Stimulated activated naive CD8-positive, alpha-beta T cell treated with anti-CD3 and anti-CD28 coated beads, Interleukin-15, Interleukin-2, amounts not matched to agents 100 U/mL and 50 U/mL, for 24 hours (primary cell): ENCODE results near the gene CAND2.
"Not testable (repeated sequence)": the region's sequence is repeated elsewhere in the genome, so short reads cannot be mapped to it uniquely, and the experiment has no call there.

Experiments used
- ATAC-seq: fragments of 150-1000 bp; cut with Tn5 transposase; one replicate; pipeline ENCODE4 v1.10.0; 2021
- DNase-seq: peaks from one replicate; pipeline ENCODE4 v3.0.0; 2021

The CAND2 gene

DNA sequence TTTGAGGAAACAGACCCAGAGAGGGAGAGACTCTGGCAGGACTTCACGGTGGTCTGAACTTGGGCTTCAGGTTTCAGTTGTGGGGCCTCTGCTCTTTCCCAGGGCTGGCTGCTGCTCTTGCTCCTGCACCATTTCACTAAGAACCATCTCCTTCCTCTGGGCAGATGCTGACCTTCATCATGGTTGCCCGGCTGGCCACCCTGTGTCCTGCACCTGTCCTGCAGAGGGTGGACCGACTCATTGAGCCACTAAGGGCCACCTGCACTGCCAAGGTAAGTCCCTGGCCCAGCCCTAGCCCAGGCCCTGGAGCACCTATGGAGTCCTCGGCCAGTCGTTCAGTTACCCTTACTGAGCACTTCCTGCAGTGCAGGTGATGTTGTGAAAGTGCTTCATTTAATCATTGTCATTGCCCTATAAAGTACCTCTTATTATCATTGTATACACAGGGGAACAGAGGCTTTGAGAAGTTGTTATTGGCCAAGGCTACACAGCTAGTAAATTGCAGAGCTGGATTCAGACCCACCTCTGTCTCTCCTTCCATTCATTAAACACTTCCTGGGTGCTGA lies 34.9 kb downstream of the CAND2 start:
- DNase-seq (no peak), ATAC-seq (peak; percentile 14)

GRCh38 chr3:12832350-12833221 lies 36.1 kb downstream of the CAND2 start:
- DNase-seq, result no peak
- ATAC-seq, result no peak

- ATAC-seq, result no peak
These were observed 37.0 kb downstream of the CAND2 start for GRCh38 chr3:12833222-12834161.

DNA sequence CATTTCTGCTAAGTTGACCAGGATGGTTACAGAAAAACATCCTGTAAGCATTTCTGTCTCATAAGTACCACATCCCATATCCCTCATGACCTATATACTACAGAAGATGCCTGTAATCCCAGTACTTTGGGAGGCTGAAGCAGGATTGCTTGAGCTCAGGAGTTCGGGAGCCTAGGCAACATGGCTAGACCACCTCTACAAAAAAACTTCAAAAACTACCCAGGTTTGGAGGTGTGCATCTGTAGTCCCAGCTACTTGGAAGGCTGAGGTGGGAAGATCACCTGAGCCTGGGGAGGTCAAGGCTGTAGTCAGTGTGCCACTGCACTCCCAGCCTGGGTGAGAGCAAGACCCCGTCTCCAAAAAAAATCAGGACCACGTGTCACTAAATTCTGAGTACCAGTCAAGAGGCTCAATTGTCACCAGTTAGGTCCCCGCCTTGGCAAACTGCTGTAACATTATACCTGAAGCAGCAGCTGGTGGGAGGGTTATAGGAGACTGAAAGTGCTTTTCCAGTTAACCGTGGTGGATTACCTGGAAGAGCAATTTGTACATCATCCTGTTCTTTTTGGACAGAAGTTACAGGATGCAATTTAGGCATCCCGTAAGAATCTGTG lies 38.7 kb downstream of the CAND2 start:
- ATAC-seq (no peak), DNase-seq (no peak)

More at GRCh38 chr3:12833222-12834161, 37.0 kb downstream of the CAND2 start:
- DNase-seq, result no peak

GRCh38 chr3:12837295-12837986 lies 41.0 kb downstream of the CAND2 start:
- ATAC-seq (no peak), DNase-seq (no peak)

DNA sequence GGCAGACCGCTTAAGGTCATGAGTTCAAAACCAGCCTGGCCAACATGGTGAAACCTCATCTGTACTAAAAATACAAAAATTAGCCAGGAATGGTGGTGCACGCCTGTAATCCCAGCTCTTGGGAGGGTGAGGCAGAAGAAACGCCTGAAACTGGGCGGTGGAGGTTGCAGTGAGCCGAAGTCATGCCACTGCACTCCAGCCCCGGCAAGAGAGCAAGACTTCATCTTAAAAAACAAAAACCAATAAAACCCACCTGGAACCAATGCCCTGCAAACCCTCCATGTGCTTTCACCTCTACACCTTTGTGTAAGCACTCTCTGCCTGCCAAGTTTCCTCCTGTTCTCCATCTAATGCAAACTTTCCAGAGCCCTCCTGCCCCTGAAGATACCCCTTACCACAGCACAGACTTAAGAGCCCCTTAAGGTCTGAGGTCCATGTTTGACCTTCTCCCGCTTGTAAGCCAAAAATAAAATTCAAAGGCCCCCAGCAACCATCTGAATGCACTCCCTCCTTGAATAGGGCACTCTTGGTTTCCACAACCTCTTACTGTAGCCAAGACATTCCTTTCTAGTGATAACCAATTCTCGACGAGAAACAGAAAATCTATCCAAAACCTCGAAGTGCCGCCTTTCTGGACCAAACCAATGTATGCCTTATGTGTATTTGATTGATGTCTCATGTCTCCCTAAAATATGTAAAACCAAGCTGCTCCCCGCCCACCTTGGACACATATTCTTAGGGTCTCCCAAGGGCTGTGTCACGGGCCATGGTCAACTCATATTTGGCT lies 41.9 kb downstream of the CAND2 start:
- DNase-seq (no peak), ATAC-seq (no peak)

- no peak for DNase-seq
- ATAC-seq, result no peak
These were observed 42.9 kb downstream of the CAND2 start for GRCh38 chr3:12839156-12839946.

DNA sequence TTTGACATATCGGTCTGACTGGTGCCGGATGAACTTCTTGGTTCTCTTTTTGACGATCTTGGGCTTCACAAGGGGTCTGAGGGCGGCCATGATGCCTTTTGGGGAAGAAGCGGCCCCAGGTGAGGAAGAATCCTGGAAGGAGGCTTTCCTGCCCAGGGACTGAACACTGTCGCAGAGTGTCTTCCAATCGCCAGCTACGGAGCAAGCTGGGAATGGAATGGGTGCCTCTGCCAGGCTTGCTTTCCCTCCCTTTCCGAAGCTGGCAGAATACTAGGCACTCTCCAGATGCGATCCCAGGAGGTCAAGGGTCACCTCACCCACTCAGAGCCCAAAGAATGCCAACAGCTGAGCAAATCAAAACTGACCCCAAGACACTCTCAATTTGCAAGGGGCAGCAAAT lies 43.7 kb downstream of the CAND2 start:
- not testable (repeated sequence) for ATAC-seq, DNase-seq

GRCh38 chr3:12840591-12841148 lies 44.2 kb downstream of the CAND2 start:
- no peak for DNase-seq
- ATAC-seq, result peak; percentile 10

DNA sequence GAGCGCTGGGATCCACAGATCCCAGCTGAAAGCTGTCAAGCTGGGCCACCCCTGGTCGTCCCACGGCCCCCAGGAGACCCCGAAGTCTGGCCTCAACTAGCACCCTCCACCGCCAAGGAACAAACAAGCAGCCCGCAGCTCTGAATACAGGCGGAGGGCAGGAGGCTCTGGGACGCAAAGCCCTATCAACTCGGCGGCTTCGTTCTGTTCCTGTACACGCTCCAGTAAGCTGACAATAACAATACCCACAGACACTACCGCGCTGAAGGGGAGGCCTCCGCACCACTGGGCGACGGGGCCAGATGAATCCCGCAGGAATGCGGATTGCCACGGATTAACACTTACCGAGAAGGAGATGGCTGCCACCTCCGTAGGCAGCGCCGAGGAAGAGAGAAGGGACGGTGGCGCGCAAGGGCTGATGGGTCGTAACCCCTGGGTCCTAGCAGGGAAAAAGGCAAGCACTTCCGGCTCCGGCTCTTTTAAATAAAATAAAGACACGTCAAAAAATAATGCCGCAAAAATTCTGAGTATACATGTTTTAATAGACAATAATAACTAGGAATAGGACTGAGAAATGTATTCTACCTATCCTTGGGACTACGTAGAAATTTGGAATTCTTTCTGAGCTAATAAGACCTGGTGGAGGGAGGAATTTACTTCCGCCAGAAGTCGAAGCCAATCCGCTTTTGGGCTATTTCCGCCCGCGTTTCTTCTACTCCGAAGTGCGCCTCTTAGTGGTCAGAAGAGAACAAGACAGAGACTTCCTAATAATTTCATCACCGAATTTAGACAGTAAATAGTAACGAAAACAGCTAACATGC lies 44.9 kb downstream of the CAND2 start, which contains the start of gene RPL32:
Gene RPL32, minus strand, starts transcription at position 417 of the 821 bp plus-strand sequence. CDS start 1,328 bp downstream, outside the sequence.
- peak; percentile 86 for ATAC-seq
- DNase-seq, result peak; percentile 82

DNA sequence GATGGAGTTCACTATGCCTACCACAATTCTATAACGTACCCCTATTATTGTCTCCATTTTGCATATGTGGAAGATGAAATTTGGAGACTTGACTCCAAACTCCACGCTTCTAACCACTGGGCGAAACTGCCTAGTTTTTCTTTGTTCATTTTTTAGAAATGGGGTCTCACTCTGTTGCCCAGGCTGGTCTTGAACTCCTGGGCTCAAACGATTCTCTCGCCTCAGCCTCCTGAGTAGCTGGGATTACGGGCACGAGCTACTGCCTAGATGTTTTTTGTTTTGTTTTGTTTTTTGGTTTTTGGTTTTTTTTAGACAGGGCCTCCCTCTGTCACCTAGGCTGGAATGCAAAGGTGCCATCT lies 45.5 kb downstream of the CAND2 start:
- no peak for DNase-seq
- no peak for ATAC-seq

DNA sequence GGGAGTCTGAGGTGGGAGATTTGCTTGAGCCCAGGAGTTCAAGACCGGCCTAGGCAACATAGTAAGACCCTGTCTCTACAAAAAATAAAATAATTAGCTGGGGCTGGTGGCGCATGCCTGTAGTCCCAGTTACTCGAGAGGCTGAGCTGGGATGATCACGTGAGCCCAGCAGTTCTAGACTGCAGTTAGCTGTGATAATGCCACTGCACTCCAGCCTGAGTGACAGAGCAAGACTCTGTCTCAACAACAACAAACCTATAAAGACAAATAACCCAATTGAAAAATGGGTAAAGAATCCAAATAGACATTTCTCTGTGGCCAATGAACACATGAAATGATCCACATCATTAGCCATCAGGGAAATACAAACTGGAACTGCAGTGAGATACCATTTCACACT lies 46.0 kb downstream of the CAND2 start:
- ATAC-seq (no peak), DNase-seq (no peak)

DNA sequence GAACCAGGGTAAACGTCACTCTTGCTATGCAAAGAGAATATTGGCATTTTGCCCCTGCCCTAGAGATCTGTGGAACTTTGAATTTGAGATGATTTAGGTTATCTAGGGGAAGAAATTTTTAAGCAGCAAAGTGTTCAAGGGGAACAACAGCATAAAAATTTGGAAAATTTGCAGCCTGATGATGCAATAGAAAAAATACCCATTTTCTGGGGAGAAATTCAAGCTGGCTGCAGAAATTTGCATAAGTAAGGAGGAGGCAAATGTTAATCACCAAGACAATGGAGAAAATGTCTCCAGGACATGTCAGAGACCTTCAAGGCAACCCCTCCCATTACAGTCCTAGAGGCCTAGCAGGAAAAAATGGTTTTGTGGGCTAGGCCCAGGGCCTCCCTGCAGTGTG lies 49.3 kb downstream of the CAND2 start:
- ATAC-seq (no peak), DNase-seq (no peak)

DNA sequence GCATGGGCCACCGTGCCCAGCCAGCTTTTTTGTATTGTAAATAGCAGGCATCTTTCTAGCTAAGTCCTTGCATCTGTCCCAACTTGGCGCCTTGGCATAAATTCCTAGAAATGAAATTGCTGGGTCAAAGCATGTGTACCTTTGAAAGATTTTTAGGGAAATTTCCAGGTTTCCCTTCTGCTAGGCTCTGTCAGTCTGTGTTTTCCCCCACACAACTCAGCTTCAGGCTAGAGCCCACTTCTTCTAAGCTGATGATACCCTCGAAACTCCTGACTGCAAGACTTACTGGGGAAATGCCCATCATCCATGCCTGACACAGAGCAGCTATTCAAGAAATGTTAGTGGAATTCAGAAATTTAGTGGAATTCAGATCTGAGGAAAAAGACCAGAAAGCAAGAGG lies 55.7 kb downstream of the CAND2 start:
- DNase-seq, result no peak
- ATAC-seq, result no peak

DNA sequence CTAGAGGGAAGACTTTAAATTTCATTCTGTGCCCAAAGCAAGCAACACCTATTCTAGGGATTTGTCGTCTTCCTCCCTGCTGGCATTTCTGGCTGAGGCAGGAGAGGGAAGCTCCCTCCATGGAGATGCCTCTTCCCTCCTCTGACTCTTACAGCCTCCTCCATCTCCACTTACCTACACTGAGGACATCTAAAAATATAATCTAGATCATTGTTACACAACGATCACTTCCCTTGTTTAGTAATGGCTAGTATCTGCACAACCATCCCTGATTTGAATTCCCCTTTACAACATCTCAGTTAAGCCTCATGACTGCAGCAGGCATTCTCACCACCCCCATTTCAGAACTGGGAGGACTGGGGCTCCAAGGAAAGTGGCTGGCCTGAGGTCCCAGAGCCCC lies 57.4 kb downstream of the CAND2 start:
- DNase-seq, ATAC-seq: not testable (repeated sequence)

DNA sequence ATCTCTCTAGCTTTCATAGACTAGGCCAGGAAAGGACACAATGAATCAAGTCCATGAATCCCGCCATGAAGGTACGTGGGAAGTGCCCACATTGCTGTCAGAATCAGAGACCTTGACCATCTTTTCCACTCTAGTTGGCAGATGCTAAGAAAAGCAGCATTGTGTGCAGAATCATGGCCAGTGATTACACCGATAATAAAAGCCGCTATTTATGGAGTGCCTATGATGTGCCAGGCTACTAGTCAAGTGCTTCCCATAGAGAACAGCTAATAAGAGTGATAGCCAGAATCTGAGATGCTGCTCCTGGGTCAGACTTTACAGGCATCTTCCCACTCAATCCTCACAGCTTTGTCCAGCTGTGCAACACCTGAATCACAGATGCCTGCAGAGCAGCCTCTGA lies 58.1 kb downstream of the CAND2 start:
- no peak for DNase-seq

DNA sequence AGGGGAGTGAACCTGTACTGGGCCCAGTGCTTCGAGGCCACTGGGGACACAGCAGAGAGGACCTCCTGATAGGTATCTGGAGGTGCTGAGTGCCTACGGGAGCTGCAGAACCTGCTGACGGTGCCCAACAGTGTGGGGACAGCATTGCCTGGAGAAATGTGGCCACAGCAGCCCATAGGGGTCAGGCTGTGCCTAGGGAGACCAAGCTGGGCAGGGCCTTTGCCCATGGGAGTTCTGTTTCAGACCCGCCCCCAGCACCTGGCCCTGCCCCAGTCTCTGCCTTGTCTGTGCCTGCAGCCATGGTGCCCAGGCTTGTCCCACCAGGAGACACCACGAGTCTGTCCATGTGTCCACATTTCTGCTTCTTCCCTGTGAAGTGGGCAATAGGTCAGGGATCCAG lies 60.1 kb downstream of the CAND2 start:
- DNase-seq (no peak), ATAC-seq (no peak)

More for the DNA sequence above, 58.1 kb downstream of the CAND2 start:
- no peak for ATAC-seq

GRCh38 chr3:12859840-12860239 lies 63.4 kb downstream of the CAND2 start:
- ATAC-seq (no peak), DNase-seq (no peak)

- no peak for DNase-seq
- ATAC-seq, result no peak
These were observed 65.1 kb downstream of the CAND2 start for GRCh38 chr3:12861611-12862010.
